K562 (cell line): ENCODE data around the gene LBR. TPM values are rescaled to one million over a fixed set of nuclear protein-coding genes. Genes with fewer than 3 reads are reported as not detected.

Source experiments
- ATF3 ChIP-seq, 2 experiments: fragments of 450-650 bp in 1 of 2; sonication (generic) in 1 of 2; formaldehyde crosslinking in 1 of 2; IDR thresholded peaks in 1 of 2; conservative IDR thresholded peaks in 1 of 2; 2 replicates each; pipeline versions ENCODE4 v1.6.1 to v1.8.1; 2016 to 2023; ENCODE audit warnings: mild to moderate bottlenecking in 2 of 2, moderate library complexity in 2 of 2, inconsistent platforms in 1 of 2, missing genetic modification reagents in 1 of 2
- GABPB1 ChIP-seq: sonication (generic); formaldehyde crosslinking; IDR thresholded peaks from 2 replicates; pipeline ENCODE4 v1.8.0; 2022; ENCODE audit warnings: mild to moderate bottlenecking, missing genetic modification reagents
- HNRNPL ChIP-seq: fragments of 200-400 bp; formaldehyde crosslinking; IDR thresholded peaks from 2 replicates; pipeline ENCODE4 v1.6.1; 2017; ENCODE audit warnings: low read depth, mild to moderate bottlenecking, low read length
- KAT8 ChIP-seq: fragments of 450-650 bp; IDR thresholded peaks from 2 replicates; pipeline ENCODE4 v1.6.1; 2016; ENCODE audit warnings: low read depth, mild to moderate bottlenecking
- MBD1 ChIP-seq: fragments of 250-450 bp; sonication (Bioruptor Pico); IDR thresholded peaks from 2 replicates; pipeline ENCODE4 v1.8.0; 2022; ENCODE audit warnings: inconsistent platforms
- PRDM10 ChIP-seq: fragments of 450-650 bp; IDR thresholded peaks from 2 replicates; pipeline ENCODE4 v1.6.1; 2018; ENCODE audit not compliant: partially characterized antibody
- PURB ChIP-seq: sonication (generic); formaldehyde crosslinking; IDR thresholded peaks from 2 replicates; pipeline ENCODE4 v1.9.0; 2021; ENCODE audit warnings: low read depth, mild to moderate bottlenecking, missing genetic modification reagents
- RAD21 ChIP-seq, 2 experiments: fragments of 250-450 bp in 1 of 2; fragments of 450-650 bp in 1 of 2; sonication (Bioruptor Pico) in 1 of 2; formaldehyde crosslinking in 1 of 2; IDR thresholded peaks in 1 of 2; conservative IDR thresholded peaks in 1 of 2; 2 replicates each; pipeline versions ENCODE4 v1.4.0 to v1.8.0; 2020 to 2022; ENCODE audit warnings: mild to moderate bottlenecking in 2 of 2, moderate library complexity in 1 of 2
- RAD51 ChIP-seq: fragments of 450-650 bp; IDR thresholded peaks from 2 replicates; pipeline ENCODE4 v1.7.1; 2016; ENCODE audit warnings: low read depth, mild to moderate bottlenecking, borderline replicate concordance
- SAFB ChIP-seq: fragments of 200-400 bp; formaldehyde crosslinking; IDR thresholded peaks from 2 replicates; pipeline ENCODE4 v1.6.1; 2017; ENCODE audit warnings: low read depth, low read length, borderline replicate concordance
- XRCC4 ChIP-seq: IDR thresholded peaks from one replicate; pipeline ENCODE4 v1.6.1; 2011; ENCODE audit not compliant: insufficient read depth, insufficient read length; ENCODE audit errors: extremely low read depth
- ZNF316 ChIP-seq: fragments of 450-650 bp; IDR thresholded peaks from 2 replicates; pipeline ENCODE4 v1.6.1; 2016
- ZNF830 ChIP-seq: fragments of 250-450 bp; sonication (Bioruptor Pico); IDR thresholded peaks from 2 replicates; pipeline ENCODE4 v1.5.0; 2021; ENCODE audit warnings: mild to moderate bottlenecking
- polyA plus RNA-seq, 8 experiments: library from polyadenylated mRNA; depleted of rRNA in 4 of 8; stranded (reverse) in 5 of 8; unstranded in 3 of 8; fragments of >200 nt; fragmentation: Nextera tagmentation in 2 of 8; fragmentation: Illumina TruSeq in 1 of 8; extraction: Ambion mirVana in 2 of 8; extraction: Trizol in 1 of 8; gene quantifications; 2 replicates each; pipeline versions ENCODE4 v1.2.1 to v1.2.3, GENCODE V29; 2011 to 2014; ENCODE audit warnings: inconsistent platforms in 1 of 8, missing spikeins in 1 of 8
- total RNA-seq, 7 experiments: library from RNA; depleted of rRNA in 6 of 7; stranded (reverse); fragments of >200 nt in 6 of 7; fragmentation: Illumina TruSeq in 2 of 7; extraction: Trizol in 2 of 7; gene quantifications; 2 replicates each; pipeline versions ENCODE4 v1.2.1 to v1.2.3, GENCODE V29; 2011 to 2021; ENCODE audit warnings: low replicate concordance in 1 of 7
- TF ChIP-seq, protein P1 (sequence below): fragments of 450-650 bp; IDR thresholded peaks from 2 replicates; pipeline ENCODE4 v1.6.1; 2016; ENCODE audit warnings: mild to moderate bottlenecking

LBR gene
- total and polyA plus RNA-seq, 9 of the 15 experiments (the other 6 are each of a cell fraction or from before 2014, with no cell fraction given), result 102 to 229 (median 197) TPM

DNA sequence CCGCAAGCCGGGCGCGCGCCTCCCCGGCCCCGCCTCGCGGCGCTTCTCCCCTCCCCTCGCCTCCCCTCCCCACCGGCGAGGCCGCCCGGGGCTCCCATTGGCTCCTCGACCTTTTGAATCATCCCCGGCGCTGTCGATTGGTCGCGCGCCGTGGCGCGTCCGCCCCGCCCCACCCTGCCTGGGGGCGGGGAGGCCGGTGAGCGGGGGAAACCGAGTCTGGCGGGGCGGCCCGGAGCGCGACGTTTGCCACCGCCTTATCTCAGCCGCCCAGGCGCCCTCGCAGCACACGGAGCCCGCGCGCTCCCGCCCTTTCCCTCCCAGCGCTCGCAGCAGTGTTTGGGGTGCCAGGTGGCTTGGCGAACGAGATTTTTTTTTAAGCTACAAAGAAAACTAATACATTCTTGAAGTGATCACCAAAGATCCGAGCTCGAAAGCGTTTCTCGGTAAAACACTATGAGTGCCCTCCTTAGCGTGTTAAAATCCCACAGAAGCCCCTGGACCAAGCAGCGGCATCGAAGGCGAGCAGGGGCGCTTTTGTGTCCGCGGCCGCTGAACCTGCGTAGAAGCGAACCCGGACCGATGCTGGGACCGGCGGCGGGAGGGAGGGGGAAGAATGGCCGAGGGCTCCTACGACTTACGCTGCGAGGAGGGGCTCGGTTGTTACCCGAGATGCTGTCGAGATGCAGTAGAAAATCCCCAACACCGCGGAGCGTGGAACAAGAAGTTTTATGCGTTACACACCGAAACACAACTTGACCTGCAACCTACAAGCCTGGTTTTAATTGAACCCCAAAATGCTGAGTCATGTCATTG, 436 bp upstream of the LBR start (continued):
- TF ChIP-seq RAD51, result no peak
- TF ChIP-seq KAT8, result no peak
- TF ChIP-seq RAD21 (CRISPR knock-in tag; conservative IDR thresholded peaks at IDR 0.05 in 1 of 2, IDR thresholded peaks at IDR 0.05 in 1 of 2), result no peak; a peak in 1 of 4 replicates
- TF ChIP-seq ZNF830 (CRISPR knock-in tag), result no peak
- peak; percentile 59; the same call in 1 of the 2 replicates for TF ChIP-seq ATF3 (IDR thresholded peaks at IDR 0.05)
- no peak for TF ChIP-seq ATF3 (CRISPR knock-in tag; conservative IDR thresholded peaks at IDR 0.05)
- no peak for TF ChIP-seq MBD1 (CRISPR knock-in tag)
- TF ChIP-seq ZNF316, result peak; percentile 100
- TF ChIP-seq GABPB1, result peak; percentile 33
- TF ChIP-seq PRDM10, result no peak
- TF ChIP-seq XRCC4, result no peak
- no peak for TF ChIP-seq PURB (CRISPR knock-in tag)
- TF ChIP-seq, protein P1, sequence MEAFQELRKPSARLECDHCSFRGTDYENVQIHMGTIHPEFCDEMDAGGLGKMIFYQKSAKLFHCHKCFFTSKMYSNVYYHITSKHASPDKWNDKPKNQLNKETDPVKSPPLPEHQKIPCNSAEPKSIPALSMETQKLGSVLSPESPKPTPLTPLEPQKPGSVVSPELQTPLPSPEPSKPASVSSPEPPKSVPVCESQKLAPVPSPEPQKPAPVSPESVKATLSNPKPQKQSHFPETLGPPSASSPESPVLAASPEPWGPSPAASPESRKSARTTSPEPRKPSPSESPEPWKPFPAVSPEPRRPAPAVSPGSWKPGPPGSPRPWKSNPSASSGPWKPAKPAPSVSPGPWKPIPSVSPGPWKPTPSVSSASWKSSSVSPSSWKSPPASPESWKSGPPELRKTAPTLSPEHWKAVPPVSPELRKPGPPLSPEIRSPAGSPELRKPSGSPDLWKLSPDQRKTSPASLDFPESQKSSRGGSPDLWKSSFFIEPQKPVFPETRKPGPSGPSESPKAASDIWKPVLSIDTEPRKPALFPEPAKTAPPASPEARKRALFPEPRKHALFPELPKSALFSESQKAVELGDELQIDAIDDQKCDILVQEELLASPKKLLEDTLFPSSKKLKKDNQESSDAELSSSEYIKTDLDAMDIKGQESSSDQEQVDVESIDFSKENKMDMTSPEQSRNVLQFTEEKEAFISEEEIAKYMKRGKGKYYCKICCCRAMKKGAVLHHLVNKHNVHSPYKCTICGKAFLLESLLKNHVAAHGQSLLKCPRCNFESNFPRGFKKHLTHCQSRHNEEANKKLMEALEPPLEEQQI, result peak; percentile 66; the same call in 1 of the 2 replicates
- peak; percentile 74; the same call in 1 of the 2 replicates for TF ChIP-seq HNRNPL
- TF ChIP-seq SAFB, result peak; percentile 12; the same call in 1 of the 2 replicates
